H1 (cell line): Measurements from ENCODE around the gene TYRO3. TPM values are rescaled to one million over a fixed set of nuclear protein-coding genes. Genes with fewer than 3 reads are reported as not detected.

ENCODE experiments used
- CTCF ChIA-PET: fragments of 300-600 bp; sonication (Branson Sonifier 250); formaldehyde crosslinking; loops from one replicate; lab custom pipeline; 2021; ENCODE audit not compliant: partially characterized antibody; lab: Charles Lee
- POLR2A ChIA-PET: fragments of 300-600 bp; sonication (Branson Sonifier 250); formaldehyde crosslinking; loops from one replicate; lab custom pipeline; 2021; ENCODE audit warnings: inconsistent platforms; ENCODE audit not compliant: partially characterized antibody; lab: Charles Lee
- DNase-seq, 2 experiments: peaks; one replicate each; pipeline versions ENCODE4 v3.0.0 to v3.0.0-alpha.2; 2010 to 2022; ENCODE audit warnings: low spot score in 2 of 2, low read depth in 1 of 2, mixed read lengths in 1 of 2
- FAIRE-seq: peaks from 2 replicates; lab custom pipeline; 2011; peaks lifted over from hg19 to GRCh38; lab: Jason Lieb, UNC
- H2AFZ ChIP-seq: 2 replicates; pipeline ENCODE4 v1.8.1; 2012; ENCODE audit warnings: low read length, inconsistent platforms
- H2AK5ac ChIP-seq: 2 replicates; pipeline ENCODE4 v1.6.1; 2013; ENCODE audit warnings: low read depth, low read length
- H2BK120ac ChIP-seq: replicated peaks from 2 replicates; pipeline ENCODE3; 2013; ENCODE audit warnings: low read depth, low read length, inconsistent platforms
- H2BK12ac ChIP-seq: 2 replicates; pipeline ENCODE4 v1.6.1; 2013; ENCODE audit warnings: low read depth, low read length
- H2BK15ac ChIP-seq: 2 replicates; pipeline ENCODE4 v1.6.1; 2013; ENCODE audit warnings: low read length
- H2BK20ac ChIP-seq: 2 replicates; pipeline ENCODE4 v1.6.1; 2013; ENCODE audit warnings: low read length
- H2BK5ac ChIP-seq: 2 replicates; pipeline ENCODE4 v1.6.1; 2013; ENCODE audit warnings: low read depth, low read length
- H3K14ac ChIP-seq: 2 replicates; pipeline ENCODE4 v1.6.1; 2013; ENCODE audit warnings: inconsistent platforms; ENCODE audit not compliant: insufficient read length
- H3K18ac ChIP-seq: 2 replicates; pipeline ENCODE4 v1.6.1; 2013; ENCODE audit warnings: low read length; ENCODE audit errors: extremely low read depth
- H3K23ac ChIP-seq: 2 replicates; pipeline ENCODE4 v1.6.1; 2013; ENCODE audit warnings: inconsistent platforms; ENCODE audit not compliant: insufficient read length
- H3K23me2 ChIP-seq: 2 replicates; pipeline ENCODE4 v1.6.1; 2013; ENCODE audit warnings: low read depth, low read length
- H3K27ac ChIP-seq: 2 replicates; pipeline ENCODE4 v1.6.1; 2011; ENCODE audit warnings: low read depth, low read length, inconsistent platforms
- H3K27me3 ChIP-seq, 4 experiments: replicated peaks in 1 of 4; 1 replicate in 1 of 4; 2 replicates in 3 of 4; pipeline versions ENCODE4 v1.6.1 to v1.8.1; 2011 to 2013; ENCODE audit warnings: low read length in 3 of 4, mild to moderate bottlenecking in 3 of 4, inconsistent platforms in 2 of 4, mixed read lengths in 2 of 4, moderate library complexity in 1 of 4; ENCODE audit not compliant: control insufficient read depth in 3 of 4, insufficient read depth in 3 of 4; ENCODE audit errors: extremely low read depth in 1 of 4
- H3K36me3 ChIP-seq, 4 experiments: 2 replicates each; pipeline versions ENCODE4 v1.6.1 to v1.8.1; 2011 to 2013; ENCODE audit warnings: mild to moderate bottlenecking in 4 of 4, low read length in 3 of 4, moderate library complexity in 2 of 4, control low read depth in 1 of 4, inconsistent platforms in 1 of 4; ENCODE audit not compliant: insufficient read depth in 4 of 4, control insufficient read depth in 2 of 4
- H3K4ac ChIP-seq: replicated peaks from 2 replicates; pipeline ENCODE3; 2013; ENCODE audit warnings: low read length, low read depth, mixed read lengths, inconsistent platforms; ENCODE audit not compliant: insufficient read length
- H3K4me1 ChIP-seq, 4 experiments: replicated peaks in 1 of 4; 1 replicate in 1 of 4; 2 replicates in 3 of 4; pipeline versions ENCODE4 v1.6.1 to v1.8.1; 2011 to 2013; ENCODE audit warnings: low read length in 3 of 4, inconsistent platforms in 2 of 4, mixed read lengths in 1 of 4; ENCODE audit not compliant: insufficient read depth in 4 of 4, control insufficient read depth in 3 of 4
- H3K4me2 ChIP-seq, 2 experiments: 2 replicates each; pipeline versions ENCODE4 v1.6.1 to v1.8.1; 2011 to 2013; ENCODE audit warnings: low read depth in 2 of 2, low read length in 2 of 2, control low read depth in 1 of 2, inconsistent platforms in 1 of 2, mild to moderate bottlenecking in 1 of 2; ENCODE audit not compliant: insufficient read depth in 1 of 2
- H3K4me3 ChIP-seq, 4 experiments: fragments of 200-600, 300-600 bp in 1 of 4; sonication (generic), shearing (Covaris generic), sonication (Bioruptor Twin) in 1 of 4; 2 replicates each; pipeline versions ENCODE4 v1.5.1 to v1.8.1; 2011 to 2016; ENCODE audit warnings: low read length in 4 of 4, low read depth in 3 of 4, control low read depth in 2 of 4, inconsistent platforms in 2 of 4, mild to moderate bottlenecking in 2 of 4, mixed read lengths in 1 of 4, moderate library complexity in 1 of 4; ENCODE audit not compliant: insufficient read depth in 2 of 4; ENCODE audit errors: extremely low read depth in 1 of 4
- H3K56ac ChIP-seq: replicated peaks from 2 replicates; pipeline ENCODE3; 2013; ENCODE audit warnings: low read depth, mild to moderate bottlenecking, mixed read lengths, low read length, inconsistent platforms; ENCODE audit not compliant: insufficient read length
- H3K79me1 ChIP-seq: 2 replicates; pipeline ENCODE4 v1.6.1; 2013; ENCODE audit warnings: low read depth, low read length, control low read depth
- H3K79me2 ChIP-seq, 2 experiments: 2 replicates each; pipeline versions ENCODE4 v1.6.1 to v1.8.1; 2012 to 2013; ENCODE audit warnings: low read length in 2 of 2, mild to moderate bottlenecking in 2 of 2, inconsistent platforms in 1 of 2; ENCODE audit not compliant: insufficient read depth in 2 of 2, control insufficient read depth in 1 of 2
- H3K9ac ChIP-seq, 4 experiments: replicated peaks in 1 of 4; 1 replicate in 1 of 4; 2 replicates in 3 of 4; pipeline versions ENCODE4 v1.6.1 to v1.8.1; 2011 to 2013; ENCODE audit warnings: low read depth in 3 of 4, low read length in 3 of 4, control low read depth in 2 of 4, mild to moderate bottlenecking in 2 of 4, moderate library complexity in 2 of 4, inconsistent platforms in 1 of 4; ENCODE audit errors: extremely low read depth in 1 of 4
- H3K9me3 ChIP-seq, 2 experiments: 2 replicates each; pipeline versions ENCODE4 v1.6.1 to v1.8.1; 2012 to 2013; ENCODE audit warnings: mild to moderate bottlenecking in 2 of 2, moderate library complexity in 2 of 2, control low read depth in 1 of 2, inconsistent platforms in 1 of 2, low read depth in 1 of 2, low read length in 1 of 2, mixed read lengths in 1 of 2; ENCODE audit not compliant: insufficient read depth in 2 of 2
- H4K20me1 ChIP-seq, 2 experiments: replicated peaks in 1 of 2; 2 replicates each; pipeline versions ENCODE3 to v1.8.1; 2011 to 2013; ENCODE audit warnings: inconsistent platforms in 2 of 2, low read length in 2 of 2, mild to moderate bottlenecking in 1 of 2; ENCODE audit not compliant: insufficient read depth in 2 of 2, control insufficient read depth in 1 of 2
- H4K5ac ChIP-seq: 2 replicates; pipeline ENCODE4 v1.6.1; 2013; ENCODE audit warnings: low read length, low read depth, mixed read lengths, inconsistent platforms; ENCODE audit not compliant: insufficient read length
- H4K8ac ChIP-seq: 2 replicates; pipeline ENCODE4 v1.8.0; 2013; ENCODE audit warnings: mild to moderate bottlenecking, moderate library complexity, low read length, inconsistent platforms; ENCODE audit not compliant: insufficient read depth; ENCODE audit errors: extremely low read depth
- H4K91ac ChIP-seq: replicated peaks from 2 replicates; pipeline ENCODE3; 2013; ENCODE audit warnings: low read length, mixed read lengths, inconsistent platforms; ENCODE audit not compliant: insufficient read length
- KDM1A ChIP-seq: fragments of 200-600, 300-600 bp; sonication (generic); IDR thresholded peaks from 2 replicates; pipeline ENCODE4 v1.7.1; 2016; ENCODE audit warnings: mild to moderate bottlenecking, low read length, borderline replicate concordance
- POLR2AphosphoS5 ChIP-seq: IDR thresholded peaks from 2 replicates; pipeline ENCODE4 v1.6.1; 2011; ENCODE audit warnings: low read depth, low read length
- RNF2 ChIP-seq: fragments of 200-900, 300-1000 bp; sonication (generic); IDR thresholded peaks from 2 replicates; pipeline ENCODE4 v1.7.1; 2016; ENCODE audit warnings: borderline replicate concordance, low read depth, mild to moderate bottlenecking, antibody characterized with exemption, low read length; ENCODE audit not compliant: poor library complexity, severe bottlenecking; ENCODE audit errors: missing control alignments
- SIRT6 ChIP-seq: IDR thresholded peaks from one replicate; pipeline ENCODE4 v1.7.1; 2012; ENCODE audit warnings: low read length, inconsistent platforms
- whole genome bisulfite sequencing, 2 experiments: shearing (Covaris generic) in 1 of 2; methylation state at CpG; one replicate each; pipeline versions ENCODE4 v1.1.6 to v1.1.7; 2013 to 2015; ENCODE audit warnings: low lambda C conversion rate in 2 of 2, mixed read lengths in 2 of 2, inconsistent platforms in 1 of 2, low coverage in 1 of 2, missing lambda C conversion rate in 1 of 2; ENCODE audit not compliant: insufficient replicate concordance in 2 of 2, insufficient coverage in 1 of 2, insufficient read length in 1 of 2; ENCODE audit errors: extremely low coverage in 1 of 2, missing lambda C conversion rate in 1 of 2; 5-methylcytosine and 5-hydroxymethylcytosine counted together
- polyA plus RNA-seq, 7 experiments: library from polyadenylated mRNA; depleted of rRNA in 3 of 7; stranded (reverse) in 5 of 7; unstranded in 2 of 7; fragments of >200 nt in 5 of 7; fragments of 200-250 nt in 2 of 7; gene quantifications; 1 replicate in 5 of 7; 2 replicates in 1 of 7; 4 replicates in 1 of 7; pipeline versions ENCODE4 v1.2.1 to v1.2.3, GENCODE V29; 2011 to 2013; ENCODE audit warnings: missing spikeins in 2 of 7, mixed read lengths in 2 of 7
- total RNA-seq: library from RNA; stranded (reverse); fragmentation: NEBNext Ultra II Directional; extraction: Animal tissue kit (Norgen Biotek cat#: 25700); gene quantifications from 2 replicates; pipeline ENCODE4 v1.2.1, GENCODE V29; 2021
- TF ChIP-seq, protein P1 (sequence below), 3 experiments: IDR thresholded peaks; 1 replicate in 2 of 3; 2 replicates in 1 of 3; pipeline versions ENCODE4 v1.5.1 to v1.6.1; 2011; ENCODE audit warnings: low read length in 3 of 3, mild to moderate bottlenecking in 3 of 3, inconsistent platforms in 2 of 3, low read depth in 1 of 3, moderate library complexity in 1 of 3; ENCODE audit not compliant: insufficient read depth in 1 of 3; ENCODE audit errors: control extremely low read depth in 1 of 3

Gene TYRO3
- total and polyA plus RNA-seq, 2 of the 8 experiments (the other 6 are each of a cell fraction or from before 2014, with no cell fraction given) = 82.7 to 98.8 TPM

DNA sequence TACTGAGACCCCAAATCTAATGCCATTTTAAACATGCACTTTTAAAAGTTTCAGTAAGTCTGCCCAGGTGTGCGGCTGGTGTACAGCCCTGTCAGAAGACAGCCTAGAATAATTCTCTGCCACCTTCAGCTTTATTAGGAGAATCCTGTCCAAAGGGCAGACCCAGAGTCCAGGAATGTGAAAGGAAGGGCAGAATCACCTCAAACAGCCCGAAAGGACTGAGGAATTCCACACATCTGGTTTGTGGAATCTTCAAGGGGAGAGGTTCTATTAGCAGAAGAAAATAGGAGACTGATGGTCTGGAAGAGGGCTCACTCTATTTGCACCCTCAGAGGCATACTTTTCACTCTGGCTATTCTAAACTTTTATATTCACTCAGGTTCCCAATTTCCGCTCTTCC is 46.6 kb downstream of the TYRO3 start:
- H3K4ac ChIP-seq = no peak overlapping the region
- no peaks in the 10 kb centered on the region for H4K20me1 ChIP-seq
- no peak overlapping the region for H4K5ac ChIP-seq
- no peak overlapping the region for H3K9ac ChIP-seq
- no peaks in the 10 kb centered on the region for H3K36me3 ChIP-seq
- no peak overlapping the region for H3K23ac ChIP-seq
- no peak overlapping the region for H3K4me3 ChIP-seq
- H4K91ac ChIP-seq = no peak overlapping the region
- no peak for FAIRE-seq
- H3K9me3 ChIP-seq = peaks cover 0 to 3% of the 10 kb centered on the region in 2 experiments; a peak in 1 of 4 replicates
- 85% methylated on average over 3 of the region's 3 CpGs; no CpG with 5 or more reads in 1 of the 2 experiments for WGBS, 2 experiments
- ChIA-PET CTCF (interaction anchor here (1.3 to 1.6 kb wide), 2 partner anchors 48 to 82 kb away, joined by 4 to 5 read pairs; no protein-coding TSS in a partner anchor), POLR2A (interaction anchor here (0.6 to 2.3 kb wide), 3 partner anchors 37 to 55 kb away, joined by 3 to 7 read pairs (median 4); no protein-coding TSS in a partner anchor)
- H3K18ac ChIP-seq = no peak overlapping the region
- H2BK15ac ChIP-seq = no peak overlapping the region
- H2BK12ac ChIP-seq = no peak overlapping the region
- H2BK5ac ChIP-seq = no peak overlapping the region
- no peaks in the 10 kb centered on the region for H3K79me2 ChIP-seq
- H2AFZ ChIP-seq = no peak overlapping the region
- H3K27me3 ChIP-seq = no peaks in the 10 kb centered on the region
- H2BK120ac ChIP-seq = no peak overlapping the region
- no peak overlapping the region for H4K8ac ChIP-seq
- H2AK5ac ChIP-seq = no peak overlapping the region
- H3K27ac ChIP-seq = no peak overlapping the region
- no peak overlapping the region for H3K56ac ChIP-seq
- no peak overlapping the region for H3K14ac ChIP-seq
- peaks cover 0 to 6% (median 3%) of the 10 kb centered on the region in 4 experiments; a peak in 2 of 7 replicates for H3K4me1 ChIP-seq
- no peaks in the 10 kb centered on the region for H3K23me2 ChIP-seq
- DNase-seq = no peak
- H2BK20ac ChIP-seq = no peak overlapping the region
- TF ChIP-seq, protein P1, sequence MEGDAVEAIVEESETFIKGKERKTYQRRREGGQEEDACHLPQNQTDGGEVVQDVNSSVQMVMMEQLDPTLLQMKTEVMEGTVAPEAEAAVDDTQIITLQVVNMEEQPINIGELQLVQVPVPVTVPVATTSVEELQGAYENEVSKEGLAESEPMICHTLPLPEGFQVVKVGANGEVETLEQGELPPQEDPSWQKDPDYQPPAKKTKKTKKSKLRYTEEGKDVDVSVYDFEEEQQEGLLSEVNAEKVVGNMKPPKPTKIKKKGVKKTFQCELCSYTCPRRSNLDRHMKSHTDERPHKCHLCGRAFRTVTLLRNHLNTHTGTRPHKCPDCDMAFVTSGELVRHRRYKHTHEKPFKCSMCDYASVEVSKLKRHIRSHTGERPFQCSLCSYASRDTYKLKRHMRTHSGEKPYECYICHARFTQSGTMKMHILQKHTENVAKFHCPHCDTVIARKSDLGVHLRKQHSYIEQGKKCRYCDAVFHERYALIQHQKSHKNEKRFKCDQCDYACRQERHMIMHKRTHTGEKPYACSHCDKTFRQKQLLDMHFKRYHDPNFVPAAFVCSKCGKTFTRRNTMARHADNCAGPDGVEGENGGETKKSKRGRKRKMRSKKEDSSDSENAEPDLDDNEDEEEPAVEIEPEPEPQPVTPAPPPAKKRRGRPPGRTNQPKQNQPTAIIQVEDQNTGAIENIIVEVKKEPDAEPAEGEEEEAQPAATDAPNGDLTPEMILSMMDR (IDR thresholded peaks at IDR 0.05; ENCODE audit: control extremely low read depth in 1 of 3, insufficient read depth in 1 of 3, low read depth in 1 of 3, low read length in 3 of 3) = no peak
- no peak for TF ChIP-seq SIRT6
- no peak for TF ChIP-seq POLR2AphosphoS5
- TF ChIP-seq RNF2 = no peak
- no peak for TF ChIP-seq KDM1A
- H3K79me1 ChIP-seq = no peaks in the 10 kb centered on the region
- no peak overlapping the region for H3K4me2 ChIP-seq
